ENCODE results near the gene OSBPL3.

Gene OSBPL3

DNA sequence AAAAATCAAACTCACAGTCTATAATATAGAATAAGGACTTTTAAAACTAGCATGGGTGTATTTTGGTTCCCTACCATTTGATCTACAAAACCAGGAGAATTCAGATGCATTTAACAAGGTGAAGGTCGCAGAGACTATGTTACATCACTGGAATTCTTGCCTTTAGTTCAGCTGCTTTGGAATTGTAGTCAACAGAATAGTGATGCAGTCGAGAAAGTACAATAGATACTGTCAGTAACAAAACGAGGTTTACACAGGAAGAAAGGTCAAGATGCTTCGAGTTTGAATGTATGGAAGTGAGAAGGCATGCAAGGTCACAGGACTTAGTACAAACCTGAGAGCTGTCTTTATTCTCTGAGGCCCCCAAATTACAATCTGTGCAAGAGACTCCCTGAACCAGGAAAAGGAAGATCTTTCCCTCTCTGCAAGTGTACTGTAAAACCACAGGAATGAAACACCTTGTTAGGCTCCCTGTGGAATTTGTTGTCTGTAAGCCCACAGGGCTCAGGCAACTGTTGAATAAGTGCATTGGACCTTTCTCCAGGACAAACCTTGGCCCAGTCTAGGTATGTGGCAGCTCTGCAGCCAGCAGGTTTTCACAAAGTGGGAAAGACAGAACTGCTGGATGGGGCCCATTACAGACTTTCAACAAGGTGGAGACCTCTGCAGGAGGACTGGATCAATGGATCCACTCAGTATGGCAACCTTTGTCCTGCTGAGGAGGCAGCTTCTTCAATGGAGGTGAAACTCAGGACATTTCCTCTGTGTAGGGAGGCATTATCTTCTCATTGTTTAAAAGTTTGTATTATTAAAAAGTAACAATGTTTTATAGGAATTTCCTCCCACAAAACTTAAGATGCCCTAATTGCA is 121.6 kb downstream of the OSBPL3 start:
- no peak for DNase-seq

- DNase-seq: no peak
These were observed 122.4 kb downstream of the OSBPL3 start for GRCh38 chr7:24857623-24858022.

DNA sequence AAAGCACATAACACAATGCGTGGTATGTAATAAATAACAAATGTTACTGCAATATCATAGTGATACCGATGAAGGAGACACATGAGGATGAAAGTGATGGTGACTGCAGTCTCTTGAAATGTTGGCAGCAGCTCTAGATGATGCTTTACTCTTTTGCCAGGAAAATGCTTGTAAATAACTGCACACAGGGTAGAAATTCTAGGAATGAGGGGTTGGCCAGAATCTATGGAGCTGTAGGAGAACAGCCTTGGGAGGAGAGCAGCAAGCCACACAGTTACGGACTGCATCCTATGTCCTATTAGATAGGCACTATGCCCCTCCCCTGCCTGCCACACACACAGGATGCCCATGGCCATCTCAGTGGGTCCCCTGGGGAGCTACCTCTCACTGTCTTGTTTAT is 125.1 kb downstream of the OSBPL3 start:
- DNase-seq: no peak

DNA sequence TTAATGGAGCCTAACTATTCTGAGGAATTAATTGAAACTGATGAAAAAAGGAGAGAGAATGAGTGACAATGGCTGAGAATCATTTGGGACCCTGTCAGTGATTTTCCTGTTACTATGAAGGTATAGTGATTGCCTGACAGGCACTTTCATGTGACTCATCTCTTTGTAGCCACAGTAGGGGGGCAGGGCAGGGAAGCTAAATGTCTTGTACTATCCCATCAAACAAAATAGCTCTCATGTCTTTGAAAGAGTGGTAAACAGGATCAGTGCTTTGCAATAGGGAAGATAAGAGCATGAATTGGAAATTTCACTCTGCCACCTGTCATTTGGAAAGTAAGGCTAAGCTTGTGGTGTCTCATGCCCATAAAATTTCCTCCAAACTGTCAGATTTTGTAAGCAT is 128.2 kb downstream of the OSBPL3 start:
- DNase-seq: no peak

DNA sequence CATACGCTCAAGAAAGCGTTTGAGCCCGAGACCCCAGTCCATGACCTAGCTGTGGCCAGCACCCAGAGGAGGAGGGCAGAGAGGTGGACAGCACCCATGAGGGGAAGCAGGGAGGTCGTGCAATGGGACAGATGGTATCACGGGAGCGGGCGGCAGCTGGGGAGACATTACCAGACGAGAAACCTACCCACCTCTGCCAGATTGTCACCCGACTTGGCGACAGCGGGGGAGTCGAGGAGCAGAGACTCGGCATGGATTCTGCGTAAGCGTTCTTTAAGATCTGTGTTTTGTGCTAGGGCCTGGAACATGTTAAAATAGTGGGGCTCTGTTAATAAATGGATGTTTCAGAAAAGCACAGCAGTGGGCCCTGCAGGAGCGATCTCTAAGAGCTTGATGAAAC is 131.1 kb downstream of the OSBPL3 start:
- DNase-seq: no peak

DNA sequence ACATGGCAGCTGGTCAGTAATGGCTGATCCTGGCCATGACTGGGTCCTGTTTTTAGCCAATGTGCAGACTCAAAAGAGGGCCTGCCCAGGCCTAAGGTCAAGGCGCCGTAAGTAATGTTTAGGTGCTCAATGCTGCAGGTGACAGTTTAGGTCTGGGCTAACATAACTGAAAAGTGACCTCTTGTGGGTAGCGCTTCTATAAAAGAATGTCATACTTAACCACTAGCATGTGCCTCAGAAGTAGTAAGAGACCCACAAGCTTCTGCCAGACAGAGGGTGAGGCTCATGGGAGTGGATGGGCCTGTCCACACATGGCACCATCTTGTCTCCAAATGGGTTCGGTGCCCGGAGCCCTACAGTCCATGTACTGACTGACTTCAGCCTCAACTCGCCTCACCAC is 132.2 kb downstream of the OSBPL3 start:
- no peak for DNase-seq

GRCh38 chr7:24843821-24844434 is 136.1 kb downstream of the OSBPL3 start:
- no peak for DNase-seq

GRCh38 chr7:24842449-24843241 is 137.3 kb downstream of the OSBPL3 start:
- DNase-seq: no peak

DNA sequence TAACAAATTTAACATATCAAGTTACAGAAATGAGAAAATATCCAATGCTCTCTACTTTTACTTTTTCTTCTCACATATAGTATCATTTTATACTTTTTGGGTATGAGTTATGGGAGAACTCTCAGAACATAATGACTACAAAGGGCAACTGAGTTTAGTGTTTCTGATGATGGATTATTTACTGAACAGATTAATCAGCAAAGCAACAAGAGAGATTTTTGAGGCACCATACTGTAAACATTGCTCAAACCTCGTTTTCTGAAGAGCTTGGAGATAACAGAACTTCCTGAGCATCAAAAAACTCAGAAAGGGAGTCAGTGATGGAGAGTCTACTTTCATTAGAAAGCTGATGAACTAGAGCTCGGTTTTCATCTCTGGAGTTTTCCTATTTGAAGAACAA is 137.9 kb downstream of the OSBPL3 start:
- DNase-seq: no peak

DNA sequence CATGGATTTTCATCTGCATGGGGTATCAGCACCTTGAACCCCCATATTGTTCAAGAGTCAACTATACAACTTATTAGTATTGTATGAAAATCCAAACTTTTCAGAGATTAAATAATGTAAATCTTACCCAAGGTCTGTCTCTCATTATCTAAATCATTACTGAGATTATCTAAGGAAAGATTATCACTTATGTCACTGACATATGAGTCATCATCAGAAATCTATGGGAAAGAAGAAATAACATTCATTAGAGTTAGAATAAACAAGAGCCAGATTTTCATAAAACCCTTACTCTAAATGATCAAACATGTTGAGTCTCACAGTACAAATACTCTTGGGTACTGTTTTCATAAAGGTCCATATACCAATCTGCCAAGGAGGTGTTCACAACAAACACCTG is 139.4 kb downstream of the OSBPL3 start:
- DNase-seq: no peak

- no peak for DNase-seq
These were observed 143.9 kb downstream of the OSBPL3 start for GRCh38 chr7:24836084-24836483.

GRCh38 chr7:24835643-24836042 is 144.3 kb downstream of the OSBPL3 start:
- no peak for DNase-seq

GRCh38 chr7:24834128-24834798 is 145.7 kb downstream of the OSBPL3 start:
- DNase-seq: no peak

GRCh38 chr7:24833549-24833948 is 146.4 kb downstream of the OSBPL3 start:
- no peak for DNase-seq

DNA sequence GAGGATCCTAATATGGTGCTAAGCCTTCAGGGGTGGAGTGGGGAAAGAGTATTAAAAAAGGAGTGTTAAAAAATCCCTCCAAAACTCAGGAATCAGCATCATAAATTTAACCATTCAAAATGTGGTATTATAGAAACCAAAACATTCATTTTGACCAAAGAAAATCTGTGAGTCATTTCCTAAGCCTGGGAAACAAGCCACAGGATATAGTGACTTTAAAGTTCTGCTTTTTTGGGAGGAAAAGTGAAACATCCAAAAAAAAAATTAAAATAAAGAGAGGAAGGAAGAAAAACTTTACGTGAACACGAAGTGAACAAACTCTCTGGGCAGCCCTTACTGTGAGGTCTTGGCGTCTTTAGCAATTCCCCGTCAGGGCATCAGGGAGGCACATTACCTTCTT is 148.7 kb downstream of the OSBPL3 start:
- no peak for DNase-seq

DNA sequence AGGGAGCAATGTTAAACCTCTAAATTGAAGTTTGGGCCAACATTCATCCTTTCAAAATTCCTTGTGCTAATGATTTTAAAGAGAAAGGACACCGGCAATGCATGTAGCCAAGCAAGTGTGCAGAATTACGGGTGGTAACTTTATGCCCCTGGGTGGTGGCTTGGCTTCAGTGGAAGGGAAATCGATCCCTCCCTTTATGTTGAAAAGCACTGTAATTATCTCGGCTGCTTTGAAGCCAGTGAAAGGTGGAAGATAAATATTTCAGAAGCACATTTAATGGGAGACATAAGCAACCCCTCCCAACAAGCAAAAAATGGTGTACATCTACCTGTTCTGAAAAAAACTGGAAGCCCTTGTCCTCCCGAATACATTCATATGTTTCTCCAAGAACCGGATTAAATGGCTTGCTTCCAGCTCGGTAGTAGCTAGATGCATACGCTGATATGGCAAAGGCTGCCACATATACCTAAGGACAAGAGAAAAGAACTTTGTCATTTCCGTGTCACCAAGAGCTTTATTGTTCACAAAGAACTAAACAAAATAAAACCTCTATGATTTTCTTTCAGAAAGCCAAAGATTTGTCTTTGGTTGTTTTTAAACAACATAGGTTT is 149.4 kb downstream of the OSBPL3 start:
- DNase-seq: no peak

DNA sequence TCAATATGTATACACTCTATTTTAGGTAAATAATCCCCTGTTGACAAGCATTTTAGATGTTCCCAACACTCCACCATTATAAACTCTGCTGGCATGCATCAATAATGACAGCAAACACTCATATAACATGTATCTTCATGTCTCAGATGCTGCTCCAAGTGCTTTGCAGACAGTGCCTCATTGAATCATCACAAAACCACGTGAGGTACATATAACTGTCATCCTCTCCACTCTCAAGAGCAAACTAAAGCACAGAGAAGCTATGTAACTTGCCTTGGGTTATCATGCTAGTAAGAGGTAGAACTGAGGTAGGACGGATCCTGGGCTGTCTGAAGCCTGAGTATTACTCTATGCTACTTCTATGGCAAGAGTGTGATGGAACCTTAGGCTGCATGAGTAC is 150.2 kb downstream of the OSBPL3 start:
- DNase-seq: no peak

GRCh38 chr7:24828891-24829661 is 150.9 kb downstream of the OSBPL3 start:
- DNase-seq: no peak

- no peak for DNase-seq
These were observed 152.4 kb downstream of the OSBPL3 start for GRCh38 chr7:24827589-24827988.

DNA sequence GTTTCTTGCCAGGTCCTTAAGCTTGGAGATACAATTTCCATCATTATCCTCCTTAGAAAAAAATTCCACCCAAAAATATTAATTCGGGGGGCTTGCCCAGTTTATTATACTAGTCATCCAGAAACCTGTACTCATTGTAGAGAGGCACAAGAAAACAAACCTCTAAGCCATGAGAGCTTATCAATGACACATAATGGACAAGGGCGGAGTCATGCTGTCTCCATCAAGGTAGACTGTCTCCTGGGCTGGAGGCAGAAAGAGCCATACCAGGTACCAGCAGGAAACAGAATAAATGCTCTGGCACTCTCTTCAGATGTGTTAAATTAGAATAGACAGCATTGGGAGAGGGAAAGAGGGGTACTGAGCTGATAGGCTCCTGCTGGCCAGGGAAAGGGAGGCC is 153.0 kb downstream of the OSBPL3 start:
- DNase-seq: no peak

- DNase-seq: no peak
These were observed 153.3 kb downstream of the OSBPL3 start for GRCh38 chr7:24826662-24827020.

All from activated CD4-positive, CD25-positive, alpha-beta regulatory T cell treated with anti-CD3 and anti-CD28 coated beads, Interleukin-2, amount 50 U/mL, for 72 hours (primary cell).